ENCODE data around the gene TRERF1.

DNA sequence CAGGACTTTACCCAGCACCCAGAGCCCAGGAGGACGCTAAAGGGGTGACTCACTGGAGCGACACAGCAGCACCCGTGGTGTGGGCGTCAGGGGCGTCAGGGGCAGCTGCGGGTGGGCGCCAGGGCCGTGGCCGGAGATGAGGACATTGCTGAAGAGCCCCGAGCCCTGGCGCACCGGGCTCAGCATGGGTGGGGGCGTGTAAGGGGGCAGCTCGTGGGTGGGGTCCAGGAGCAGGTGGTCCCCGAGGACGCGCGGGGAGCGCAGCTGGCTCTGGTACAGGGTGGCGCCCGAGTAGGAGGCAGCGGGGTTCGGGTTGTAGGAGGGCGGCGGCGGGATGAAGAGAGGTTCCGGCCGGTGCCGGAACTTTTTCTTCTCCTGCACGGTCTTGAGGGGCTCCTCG lies 192.4 kb downstream of the TRERF1 start:
- no peak for TF ChIP-seq EZH2 (IDR thresholded peaks at IDR 0.05; ENCODE audit: borderline replicate concordance)
- TF ChIP-seq, protein P1, sequence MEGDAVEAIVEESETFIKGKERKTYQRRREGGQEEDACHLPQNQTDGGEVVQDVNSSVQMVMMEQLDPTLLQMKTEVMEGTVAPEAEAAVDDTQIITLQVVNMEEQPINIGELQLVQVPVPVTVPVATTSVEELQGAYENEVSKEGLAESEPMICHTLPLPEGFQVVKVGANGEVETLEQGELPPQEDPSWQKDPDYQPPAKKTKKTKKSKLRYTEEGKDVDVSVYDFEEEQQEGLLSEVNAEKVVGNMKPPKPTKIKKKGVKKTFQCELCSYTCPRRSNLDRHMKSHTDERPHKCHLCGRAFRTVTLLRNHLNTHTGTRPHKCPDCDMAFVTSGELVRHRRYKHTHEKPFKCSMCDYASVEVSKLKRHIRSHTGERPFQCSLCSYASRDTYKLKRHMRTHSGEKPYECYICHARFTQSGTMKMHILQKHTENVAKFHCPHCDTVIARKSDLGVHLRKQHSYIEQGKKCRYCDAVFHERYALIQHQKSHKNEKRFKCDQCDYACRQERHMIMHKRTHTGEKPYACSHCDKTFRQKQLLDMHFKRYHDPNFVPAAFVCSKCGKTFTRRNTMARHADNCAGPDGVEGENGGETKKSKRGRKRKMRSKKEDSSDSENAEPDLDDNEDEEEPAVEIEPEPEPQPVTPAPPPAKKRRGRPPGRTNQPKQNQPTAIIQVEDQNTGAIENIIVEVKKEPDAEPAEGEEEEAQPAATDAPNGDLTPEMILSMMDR (IDR thresholded peaks at IDR 0.05; ENCODE audit: poor library complexity) = no peak
